ENCODE results near the gene ENO1. TPM values are rescaled to one million over a fixed set of nuclear protein-coding genes. Genes with fewer than 3 reads are reported as not detected.

ENO1 gene
- total RNA-seq, 4 donors from 2014 or later: 954 to 1,668 (median 1,315) TPM

DNA sequence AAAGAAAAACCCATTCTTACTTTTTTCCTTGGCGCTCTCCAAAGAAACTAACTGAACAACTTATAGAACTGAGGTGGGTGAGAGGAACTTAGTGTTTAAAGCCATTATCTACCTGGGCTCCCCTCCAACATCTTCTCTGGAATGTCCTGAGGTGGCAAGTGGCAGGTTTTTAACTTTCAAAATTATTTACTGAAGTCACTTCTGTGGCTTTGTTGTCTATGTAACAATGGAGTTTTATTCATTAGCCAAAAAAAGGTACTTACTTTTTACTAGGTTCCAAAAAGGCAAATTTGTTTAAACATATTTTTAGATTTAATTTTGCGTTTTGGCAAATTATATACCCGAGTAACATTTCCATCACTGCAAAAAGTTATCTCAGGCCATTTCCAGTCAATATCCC lies 2.4 kb downstream of the ENO1 start:
- peak overlapping the region; percentile 67 to 100 (median 96) for H3K27ac ChIP-seq
- 28 to 35% methylated on average over 3 of the region's 3 CpGs for WGBS, 2 donors
- H3K9me3 ChIP-seq: no peaks in the 10 kb centered on the region
- peak overlapping the region; percentile 71 to 93 (median 82) for H3K4me3 ChIP-seq
- no peak for DNase-seq
- peaks cover 46 to 87% (median 71%) of the 10 kb centered on the region in 3 donors for H3K4me1 ChIP-seq
- no peaks in the 10 kb centered on the region for H3K27me3 ChIP-seq
- H3K36me3 ChIP-seq: peaks cover 16 to 51% (median 23%) of the 10 kb centered on the region in 3 donors
- TF ChIP-seq, protein P1, sequence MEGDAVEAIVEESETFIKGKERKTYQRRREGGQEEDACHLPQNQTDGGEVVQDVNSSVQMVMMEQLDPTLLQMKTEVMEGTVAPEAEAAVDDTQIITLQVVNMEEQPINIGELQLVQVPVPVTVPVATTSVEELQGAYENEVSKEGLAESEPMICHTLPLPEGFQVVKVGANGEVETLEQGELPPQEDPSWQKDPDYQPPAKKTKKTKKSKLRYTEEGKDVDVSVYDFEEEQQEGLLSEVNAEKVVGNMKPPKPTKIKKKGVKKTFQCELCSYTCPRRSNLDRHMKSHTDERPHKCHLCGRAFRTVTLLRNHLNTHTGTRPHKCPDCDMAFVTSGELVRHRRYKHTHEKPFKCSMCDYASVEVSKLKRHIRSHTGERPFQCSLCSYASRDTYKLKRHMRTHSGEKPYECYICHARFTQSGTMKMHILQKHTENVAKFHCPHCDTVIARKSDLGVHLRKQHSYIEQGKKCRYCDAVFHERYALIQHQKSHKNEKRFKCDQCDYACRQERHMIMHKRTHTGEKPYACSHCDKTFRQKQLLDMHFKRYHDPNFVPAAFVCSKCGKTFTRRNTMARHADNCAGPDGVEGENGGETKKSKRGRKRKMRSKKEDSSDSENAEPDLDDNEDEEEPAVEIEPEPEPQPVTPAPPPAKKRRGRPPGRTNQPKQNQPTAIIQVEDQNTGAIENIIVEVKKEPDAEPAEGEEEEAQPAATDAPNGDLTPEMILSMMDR (IDR thresholded peaks at IDR 0.05): no peak
- no peak for TF ChIP-seq POLR2A (IDR thresholded peaks at IDR 0.05)
- intact Hi-C loops (cut with DNase I): no loop called here

DNA sequence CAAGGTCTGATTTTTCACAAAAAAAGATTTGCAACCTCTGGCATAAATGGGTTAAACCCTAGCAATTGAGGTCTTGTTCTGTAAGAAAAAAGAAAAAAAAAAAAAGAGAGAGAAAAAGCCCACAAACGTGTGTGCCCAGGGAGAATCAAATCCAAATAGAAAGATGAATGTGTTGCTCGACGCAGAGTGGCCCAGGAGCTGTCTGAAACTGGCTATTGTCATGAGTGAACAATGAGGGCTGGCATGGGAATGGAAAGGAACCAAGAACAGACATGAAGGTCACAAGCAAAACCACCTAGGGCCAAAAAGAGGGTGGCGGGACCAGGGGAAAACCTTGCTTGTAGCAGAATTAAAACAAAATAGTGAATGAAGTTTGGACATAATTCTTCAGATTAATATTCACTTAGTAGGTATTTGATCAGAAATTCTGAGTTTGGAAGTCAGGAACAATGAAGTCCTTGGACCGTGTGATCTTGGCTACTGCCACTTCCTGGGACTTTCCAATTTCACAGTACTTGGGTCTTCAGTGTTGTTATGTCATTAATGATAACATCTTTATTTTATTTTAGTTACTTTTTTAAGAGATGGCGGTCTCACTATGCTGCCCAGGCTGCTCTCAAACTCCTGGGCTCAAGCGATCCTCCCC lies 3.1 kb downstream of the ENO1 start:
- H3K27ac ChIP-seq: peak overlapping the region; percentile 75 to 100 (median 96)
- H3K27me3 ChIP-seq: no peaks in the 10 kb centered on the region
- H3K4me1 ChIP-seq: peaks cover 41 to 88% (median 72%) of the 10 kb centered on the region in 3 donors
- peak overlapping the region in 3 of 4 donors; percentile 1 to 88 (median 76) for H3K4me3 ChIP-seq
- no peaks in the 10 kb centered on the region for H3K9me3 ChIP-seq
- intact Hi-C loops (cut with DNase I): no loop called here
- TF ChIP-seq, protein P1 (IDR thresholded peaks at IDR 0.05): no peak
- TF ChIP-seq POLR2A (IDR thresholded peaks at IDR 0.05): no peak
- H3K36me3 ChIP-seq: peaks cover 24 to 59% (median 30%) of the 10 kb centered on the region in 3 donors
- no peak for DNase-seq
- 12 to 21% methylated on average over 7 of the region's 7 CpGs for WGBS, 2 donors

DNA sequence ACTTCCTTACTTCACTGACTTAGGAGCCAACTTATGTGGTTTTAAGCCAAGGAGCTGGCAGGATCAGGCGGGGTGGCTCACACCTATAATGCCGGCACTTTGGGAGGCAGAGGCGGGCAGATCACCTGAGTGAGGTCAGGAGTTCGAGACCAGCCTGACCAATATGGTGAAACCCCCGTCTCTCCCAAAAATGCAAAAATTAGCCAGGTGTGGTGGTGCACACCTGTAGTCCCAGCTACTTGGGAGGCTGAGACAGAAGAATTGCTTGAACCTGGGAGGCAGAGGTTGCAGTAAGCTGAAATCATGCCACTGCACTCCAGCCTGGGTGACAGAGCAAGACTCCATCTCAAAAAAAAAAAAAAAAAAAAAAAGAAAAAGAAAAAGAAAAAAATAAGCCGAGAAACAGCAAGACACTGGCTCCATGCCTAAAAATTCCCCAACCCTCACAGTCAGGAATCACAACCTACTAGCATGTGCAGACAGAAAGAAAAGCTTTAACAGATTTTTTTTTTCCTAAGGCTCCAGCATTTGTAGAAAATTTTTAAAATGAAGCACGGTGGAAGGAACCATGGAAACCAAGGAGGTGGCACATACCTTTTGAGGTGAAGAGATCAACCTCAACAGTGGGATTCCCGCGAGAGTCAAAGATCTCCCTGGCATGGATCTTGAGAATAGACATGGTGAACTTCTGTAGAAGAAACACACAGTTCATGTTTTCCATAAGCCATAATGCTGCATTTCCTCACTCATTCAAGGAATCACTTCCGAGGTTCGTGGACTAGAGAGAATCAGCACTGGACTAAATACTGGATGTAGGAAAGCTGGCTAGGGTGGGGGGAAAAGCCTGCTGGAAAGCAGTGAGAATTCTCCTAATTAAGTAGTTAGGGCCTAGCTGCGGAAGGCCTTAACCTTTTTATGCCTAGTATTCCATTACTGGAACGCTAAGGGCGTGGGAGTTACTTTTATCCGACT lies 4.0 kb downstream of the ENO1 start:
- no peak for DNase-seq
- 35 to 48% methylated on average over 15 of the region's 15 CpGs for WGBS, 2 donors
- Histone ChIP-seq H3K4me3 (peak overlapping the region in 3 of 4 donors; percentile 1 to 76 (median 35)), H3K27me3 (no peaks in the 10 kb centered on the region), H3K36me3 (peaks cover 32 to 67% (median 34%) of the 10 kb centered on the region in 3 donors), H3K27ac (peak overlapping the region; percentile 79 to 100 (median 96)), H3K4me1 (peaks cover 38 to 88% (median 63%) of the 10 kb centered on the region in 3 donors), H3K9me3 (no peaks in the 10 kb centered on the region)
- TF ChIP-seq POLR2A (IDR thresholded peaks at IDR 0.05): no peak
- TF ChIP-seq, protein P1 (IDR thresholded peaks at IDR 0.05): no peak
- intact Hi-C loops (cut with DNase I): loop anchor here (5.0 kb wide), 1 partner anchor 33 kb away; no protein-coding TSS in a partner anchor

DNA sequence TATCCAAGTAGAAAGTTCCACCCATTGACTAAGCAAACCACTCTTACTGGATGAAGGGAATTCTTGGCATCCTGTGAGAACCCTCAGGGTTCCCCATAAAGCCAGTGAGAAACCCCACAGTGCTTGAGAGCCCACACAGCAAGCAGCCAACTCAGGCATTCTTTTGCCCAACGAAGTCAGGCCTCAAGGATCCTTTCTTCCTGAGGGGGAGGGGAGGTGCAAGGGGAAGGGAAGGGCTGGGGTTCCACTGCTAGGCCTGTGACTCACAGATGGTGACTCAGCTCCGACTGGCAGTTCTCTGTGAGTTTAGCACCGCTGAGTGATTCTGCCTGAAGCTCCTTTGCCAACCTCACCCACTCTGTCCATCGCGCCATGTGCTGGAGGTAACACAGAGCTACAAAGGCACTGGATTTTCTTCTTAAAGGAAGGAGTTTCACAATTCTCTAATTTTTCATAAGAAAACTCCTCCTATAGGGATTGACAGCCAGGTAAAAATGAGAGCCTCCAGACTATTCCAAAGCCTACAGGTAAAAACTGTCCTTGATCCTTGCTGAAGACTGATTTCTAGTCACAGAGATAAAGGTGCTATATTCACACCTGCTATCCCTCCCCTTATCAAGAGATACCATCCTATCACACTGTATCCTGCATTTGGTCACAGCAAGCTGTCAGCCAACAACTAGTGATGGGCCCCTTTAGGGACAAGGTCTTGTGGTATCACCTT lies 4.8 kb downstream of the ENO1 start:
- intact Hi-C loops (cut with DNase I): loop anchor here (5.0 kb wide), 1 partner anchor 34 kb away; no protein-coding TSS in a partner anchor
- Histone ChIP-seq H3K27ac (peak overlapping the region; percentile 79 to 100 (median 96)), H3K27me3 (no peaks in the 10 kb centered on the region), H3K36me3 (peaks cover 38 to 75% (median 40%) of the 10 kb centered on the region in 3 donors), H3K4me1 (peaks cover 38 to 87% (median 63%) of the 10 kb centered on the region in 3 donors), H3K4me3 (peak overlapping the region in 3 of 4 donors; percentile 1 to 32 (median 17)), H3K9me3 (no peaks in the 10 kb centered on the region)
- 0 to 5% methylated on average over 4 to 5 of the region's 5 CpGs for WGBS, 2 donors
- TF ChIP-seq POLR2A (IDR thresholded peaks at IDR 0.05): peak in 1 of 4 donors; percentile 26
- TF ChIP-seq, protein P1 (IDR thresholded peaks at IDR 0.05): no peak
- DNase-seq: peak; percentile 60
